H1 (cell line): ENCODE results near the gene CEP85L. TPM values are rescaled to one million over a fixed set of nuclear protein-coding genes. Genes with fewer than 3 reads are reported as not detected.

Source experiments
- CTCF ChIA-PET: fragments of 300-600 bp; sonication (Branson Sonifier 250); formaldehyde crosslinking; loops from one replicate; lab custom pipeline; 2021; ENCODE audit not compliant: partially characterized antibody; lab: Charles Lee
- POLR2A ChIA-PET: fragments of 300-600 bp; sonication (Branson Sonifier 250); formaldehyde crosslinking; loops from one replicate; lab custom pipeline; 2021; ENCODE audit warnings: inconsistent platforms; ENCODE audit not compliant: partially characterized antibody; lab: Charles Lee
- DNase-seq, 2 experiments: peaks; one replicate each; pipeline versions ENCODE4 v3.0.0 to v3.0.0-alpha.2; 2010 to 2022; ENCODE audit warnings: low spot score in 2 of 2, low read depth in 1 of 2, mixed read lengths in 1 of 2
- FAIRE-seq: peaks from 2 replicates; lab custom pipeline; 2011; peaks lifted over from hg19 to GRCh38; lab: Jason Lieb, UNC
- H2AFZ ChIP-seq: 2 replicates; pipeline ENCODE4 v1.8.1; 2012; ENCODE audit warnings: low read length, inconsistent platforms
- H2AK5ac ChIP-seq: 2 replicates; pipeline ENCODE4 v1.6.1; 2013; ENCODE audit warnings: low read depth, low read length
- H2BK120ac ChIP-seq: replicated peaks from 2 replicates; pipeline ENCODE3; 2013; ENCODE audit warnings: low read depth, low read length, inconsistent platforms
- H2BK12ac ChIP-seq: 2 replicates; pipeline ENCODE4 v1.6.1; 2013; ENCODE audit warnings: low read depth, low read length
- H2BK15ac ChIP-seq: 2 replicates; pipeline ENCODE4 v1.6.1; 2013; ENCODE audit warnings: low read length
- H2BK20ac ChIP-seq: 2 replicates; pipeline ENCODE4 v1.6.1; 2013; ENCODE audit warnings: low read length
- H2BK5ac ChIP-seq: 2 replicates; pipeline ENCODE4 v1.6.1; 2013; ENCODE audit warnings: low read depth, low read length
- H3K14ac ChIP-seq: 2 replicates; pipeline ENCODE4 v1.6.1; 2013; ENCODE audit warnings: inconsistent platforms; ENCODE audit not compliant: insufficient read length
- H3K18ac ChIP-seq: 2 replicates; pipeline ENCODE4 v1.6.1; 2013; ENCODE audit warnings: low read length; ENCODE audit errors: extremely low read depth
- H3K23ac ChIP-seq: 2 replicates; pipeline ENCODE4 v1.6.1; 2013; ENCODE audit warnings: inconsistent platforms; ENCODE audit not compliant: insufficient read length
- H3K23me2 ChIP-seq: 2 replicates; pipeline ENCODE4 v1.6.1; 2013; ENCODE audit warnings: low read depth, low read length
- H3K27ac ChIP-seq: 2 replicates; pipeline ENCODE4 v1.6.1; 2011; ENCODE audit warnings: low read depth, low read length, inconsistent platforms
- H3K27me3 ChIP-seq, 4 experiments: replicated peaks in 1 of 4; 1 replicate in 1 of 4; 2 replicates in 3 of 4; pipeline versions ENCODE4 v1.6.1 to v1.8.1; 2011 to 2013; ENCODE audit warnings: low read length in 3 of 4, mild to moderate bottlenecking in 3 of 4, inconsistent platforms in 2 of 4, mixed read lengths in 2 of 4, moderate library complexity in 1 of 4; ENCODE audit not compliant: control insufficient read depth in 3 of 4, insufficient read depth in 3 of 4; ENCODE audit errors: extremely low read depth in 1 of 4
- H3K36me3 ChIP-seq, 4 experiments: 2 replicates each; pipeline versions ENCODE4 v1.6.1 to v1.8.1; 2011 to 2013; ENCODE audit warnings: mild to moderate bottlenecking in 4 of 4, low read length in 3 of 4, moderate library complexity in 2 of 4, control low read depth in 1 of 4, inconsistent platforms in 1 of 4; ENCODE audit not compliant: insufficient read depth in 4 of 4, control insufficient read depth in 2 of 4
- H3K4ac ChIP-seq: replicated peaks from 2 replicates; pipeline ENCODE3; 2013; ENCODE audit warnings: low read length, low read depth, mixed read lengths, inconsistent platforms; ENCODE audit not compliant: insufficient read length
- H3K4me1 ChIP-seq, 4 experiments: replicated peaks in 1 of 4; 1 replicate in 1 of 4; 2 replicates in 3 of 4; pipeline versions ENCODE4 v1.6.1 to v1.8.1; 2011 to 2013; ENCODE audit warnings: low read length in 3 of 4, inconsistent platforms in 2 of 4, mixed read lengths in 1 of 4; ENCODE audit not compliant: insufficient read depth in 4 of 4, control insufficient read depth in 3 of 4
- H3K4me2 ChIP-seq, 2 experiments: 2 replicates each; pipeline versions ENCODE4 v1.6.1 to v1.8.1; 2011 to 2013; ENCODE audit warnings: low read depth in 2 of 2, low read length in 2 of 2, control low read depth in 1 of 2, inconsistent platforms in 1 of 2, mild to moderate bottlenecking in 1 of 2; ENCODE audit not compliant: insufficient read depth in 1 of 2
- H3K4me3 ChIP-seq, 4 experiments: fragments of 200-600, 300-600 bp in 1 of 4; sonication (generic), shearing (Covaris generic), sonication (Bioruptor Twin) in 1 of 4; 2 replicates each; pipeline versions ENCODE4 v1.5.1 to v1.8.1; 2011 to 2016; ENCODE audit warnings: low read length in 4 of 4, low read depth in 3 of 4, control low read depth in 2 of 4, inconsistent platforms in 2 of 4, mild to moderate bottlenecking in 2 of 4, mixed read lengths in 1 of 4, moderate library complexity in 1 of 4; ENCODE audit not compliant: insufficient read depth in 2 of 4; ENCODE audit errors: extremely low read depth in 1 of 4
- H3K56ac ChIP-seq: replicated peaks from 2 replicates; pipeline ENCODE3; 2013; ENCODE audit warnings: low read depth, mild to moderate bottlenecking, mixed read lengths, low read length, inconsistent platforms; ENCODE audit not compliant: insufficient read length
- H3K79me1 ChIP-seq: 2 replicates; pipeline ENCODE4 v1.6.1; 2013; ENCODE audit warnings: low read depth, low read length, control low read depth
- H3K79me2 ChIP-seq, 2 experiments: 2 replicates each; pipeline versions ENCODE4 v1.6.1 to v1.8.1; 2012 to 2013; ENCODE audit warnings: low read length in 2 of 2, mild to moderate bottlenecking in 2 of 2, inconsistent platforms in 1 of 2; ENCODE audit not compliant: insufficient read depth in 2 of 2, control insufficient read depth in 1 of 2
- H3K9ac ChIP-seq, 4 experiments: replicated peaks in 1 of 4; 1 replicate in 1 of 4; 2 replicates in 3 of 4; pipeline versions ENCODE4 v1.6.1 to v1.8.1; 2011 to 2013; ENCODE audit warnings: low read depth in 3 of 4, low read length in 3 of 4, control low read depth in 2 of 4, mild to moderate bottlenecking in 2 of 4, moderate library complexity in 2 of 4, inconsistent platforms in 1 of 4; ENCODE audit errors: extremely low read depth in 1 of 4
- H3K9me3 ChIP-seq, 2 experiments: 2 replicates each; pipeline versions ENCODE4 v1.6.1 to v1.8.1; 2012 to 2013; ENCODE audit warnings: mild to moderate bottlenecking in 2 of 2, moderate library complexity in 2 of 2, control low read depth in 1 of 2, inconsistent platforms in 1 of 2, low read depth in 1 of 2, low read length in 1 of 2, mixed read lengths in 1 of 2; ENCODE audit not compliant: insufficient read depth in 2 of 2
- H4K20me1 ChIP-seq, 2 experiments: replicated peaks in 1 of 2; 2 replicates each; pipeline versions ENCODE3 to v1.8.1; 2011 to 2013; ENCODE audit warnings: inconsistent platforms in 2 of 2, low read length in 2 of 2, mild to moderate bottlenecking in 1 of 2; ENCODE audit not compliant: insufficient read depth in 2 of 2, control insufficient read depth in 1 of 2
- H4K5ac ChIP-seq: 2 replicates; pipeline ENCODE4 v1.6.1; 2013; ENCODE audit warnings: low read length, low read depth, mixed read lengths, inconsistent platforms; ENCODE audit not compliant: insufficient read length
- H4K8ac ChIP-seq: 2 replicates; pipeline ENCODE4 v1.8.0; 2013; ENCODE audit warnings: mild to moderate bottlenecking, moderate library complexity, low read length, inconsistent platforms; ENCODE audit not compliant: insufficient read depth; ENCODE audit errors: extremely low read depth
- H4K91ac ChIP-seq: replicated peaks from 2 replicates; pipeline ENCODE3; 2013; ENCODE audit warnings: low read length, mixed read lengths, inconsistent platforms; ENCODE audit not compliant: insufficient read length
- ATF2 ChIP-seq: IDR thresholded peaks from 2 replicates; pipeline ENCODE4 v1.6.1; 2012; ENCODE audit warnings: low read length, inconsistent platforms
- KDM4A ChIP-seq: IDR thresholded peaks from one replicate; pipeline ENCODE4 v1.7.1; 2012; ENCODE audit warnings: low read depth, mild to moderate bottlenecking, moderate library complexity, low read length, inconsistent platforms; ENCODE audit not compliant: severe bottlenecking
- NRF1 ChIP-seq: IDR thresholded peaks from 2 replicates; pipeline ENCODE4 v1.6.1; 2011; ENCODE audit warnings: mild to moderate bottlenecking, low read depth, low read length, improper control_type of control experiment
- POLR2A ChIP-seq, 2 experiments: IDR thresholded peaks; 1 replicate in 1 of 2; 2 replicates in 1 of 2; pipeline ENCODE4 v1.6.1; 2011; ENCODE audit warnings: low read depth in 2 of 2, low read length in 2 of 2, mild to moderate bottlenecking in 2 of 2; ENCODE audit errors: control extremely low read depth in 1 of 2
- WGBS, 2 experiments: shearing (Covaris generic) in 1 of 2; methylation state at CpG; one replicate each; pipeline versions ENCODE4 v1.1.6 to v1.1.7; 2013 to 2015; ENCODE audit warnings: low lambda C conversion rate in 2 of 2, mixed read lengths in 2 of 2, inconsistent platforms in 1 of 2, low coverage in 1 of 2, missing lambda C conversion rate in 1 of 2; ENCODE audit not compliant: insufficient replicate concordance in 2 of 2, insufficient coverage in 1 of 2, insufficient read length in 1 of 2; ENCODE audit errors: extremely low coverage in 1 of 2, missing lambda C conversion rate in 1 of 2; 5-methylcytosine and 5-hydroxymethylcytosine counted together
- polyA plus RNA-seq, 7 experiments: library from polyadenylated mRNA; depleted of rRNA in 3 of 7; stranded (reverse) in 5 of 7; unstranded in 2 of 7; fragments of >200 nt in 5 of 7; fragments of 200-250 nt in 2 of 7; gene quantifications; 1 replicate in 5 of 7; 2 replicates in 1 of 7; 4 replicates in 1 of 7; pipeline versions ENCODE4 v1.2.1 to v1.2.3, GENCODE V29; 2011 to 2013; ENCODE audit warnings: missing spikeins in 2 of 7, mixed read lengths in 2 of 7
- total RNA-seq: library from RNA; stranded (reverse); fragmentation: NEBNext Ultra II Directional; extraction: Animal tissue kit (Norgen Biotek cat#: 25700); gene quantifications from 2 replicates; pipeline ENCODE4 v1.2.1, GENCODE V29; 2021

Gene CEP85L
- total and polyA plus RNA-seq, 2 of the 8 experiments (the other 6 are each of a cell fraction or from before 2014, with no cell fraction given) = 3.2 to 27.6 TPM

- Histone ChIP-seq H3K18ac (peak overlapping the region; percentile 26; the same call in 1 of the 2 replicates), H4K5ac (no peak overlapping the region), H4K91ac (peak overlapping the region; percentile 13), H2BK20ac (no peak overlapping the region), H2BK120ac (no peak overlapping the region), H4K8ac (peak overlapping the region; percentile 68; the same call in 1 of the 2 replicates), H2AK5ac (no peak overlapping the region), H3K79me1 (no peaks in the 10 kb centered on the region), H2BK12ac (peak overlapping the region; percentile 41), H3K4me2 (peak overlapping the region; percentile 64 to 83), H2BK15ac (no peak overlapping the region), H4K20me1 (no peaks in the 10 kb centered on the region), H3K27me3 (no peaks in the 10 kb centered on the region), H2AFZ (peak overlapping the region; percentile 37), H3K4ac (no peak overlapping the region), H3K4me1 (peaks cover 2 to 5% (median 4%) of the 10 kb centered on the region in 4 experiments; a peak in 5 of 7 replicates), H2BK5ac (peak overlapping the region; percentile 5; the same call in 1 of the 2 replicates), H3K27ac (peak overlapping the region; percentile 46; the same call in 1 of the 2 replicates), H3K79me2 (peaks cover 0 to 6% of the 10 kb centered on the region in 2 experiments; a peak in 2 of 4 replicates), H3K14ac (no peak overlapping the region), H3K9ac (peak overlapping the region in 1 of 4 experiments; percentile 46; a peak in 3 of 7 replicates), H3K9me3 (no peaks in the 10 kb centered on the region), H3K56ac (no peak overlapping the region), H3K4me3 (peak overlapping the region; percentile 45 to 88 (median 64); a peak in 5 of 8 replicates), H3K23me2 (peaks cover 5% of the 10 kb centered on the region; the same call in 1 of the 2 replicates), H3K36me3 (no peaks in the 10 kb centered on the region), H3K23ac (no peak overlapping the region)
- WGBS, 2 experiments = 29% methylated on average over 17 of the region's 20 CpGs; no CpG with 5 or more reads in 1 of the 2 experiments
- no peak for FAIRE-seq
- DNase-seq = peak in 1 of 2 experiments; percentile 51
- POLR2A ChIA-PET = interaction anchor here (0.9 kb wide), 1 partner anchor 241 kb away, joined by 3 read pairs; the partner anchor contains the start of gene ASF1A
- TF ChIP-seq NRF1 (no peak), ATF2 (peak; percentile 50; the same call in 1 of the 2 replicates), KDM4A (peak; percentile 6), POLR2A (IDR thresholded peaks at IDR 0.05; ENCODE audit: control extremely low read depth in 1 of 2, low read depth in 2 of 2, low read length in 2 of 2) (peak in 1 of 2 experiments; percentile 49; a peak in 1 of 3 replicates)
- CTCF ChIA-PET = interaction anchor here (0.7 to 1.0 kb wide), 2 partner anchors 18 to 72 kb away, joined by 3 read pairs; no protein-coding TSS in a partner anchor
Observed at GRCh38 chr6:118652051-118652615, 742 bp upstream of the CEP85L start.
